Smooth muscle cell (in vitro differentiated cells): ENCODE data around the gene GRM8. TPM values are rescaled to one million over a fixed set of nuclear protein-coding genes. Genes with fewer than 3 reads are reported as not detected.

Source experiments
- DNase-seq: peaks from one replicate; lab custom pipeline; 2025; ENCODE audit not compliant: unreplicated experiment; lab: John Stamatoyannopoulos, UW
- H2AFZ ChIP-seq: fragments of 200-600 bp; sonication (generic); 2 replicates; pipeline ENCODE4 v1.6.0; 2016; ENCODE audit warnings: antibody characterized with exemption, low read depth, mild to moderate bottlenecking
- H3F3A ChIP-seq: fragments of 200-600 bp; sonication (generic); 2 replicates; pipeline ENCODE4 v1.6.0; 2017; ENCODE audit warnings: antibody characterized with exemption, low read depth
- H3K27ac ChIP-seq: fragments of 200-600 bp; sonication (generic); 2 replicates; pipeline ENCODE4 v1.5.1; 2016; ENCODE audit warnings: low read depth, mild to moderate bottlenecking
- H3K27me3 ChIP-seq: fragments of 200-600 bp; sonication (generic); 2 replicates; pipeline ENCODE4 v1.6.1; 2016; ENCODE audit warnings: low read depth, mild to moderate bottlenecking
- H3K36me3 ChIP-seq: fragments of 200-600 bp; sonication (generic); 2 replicates; pipeline ENCODE4 v1.5.1; 2016; ENCODE audit warnings: low read depth
- H3K4me1 ChIP-seq: fragments of 200-600 bp; sonication (generic); 2 replicates; pipeline ENCODE4 v1.5.1; 2016; ENCODE audit warnings: low read depth
- H3K4me2 ChIP-seq: fragments of 200-600 bp; sonication (generic); 2 replicates; pipeline ENCODE4 v1.6.0; 2016; ENCODE audit warnings: mild to moderate bottlenecking
- H3K4me3 ChIP-seq: fragments of 200-600 bp; sonication (generic); 2 replicates; pipeline ENCODE4 v1.5.1; 2016; ENCODE audit warnings: mild to moderate bottlenecking
- H3K79me2 ChIP-seq: fragments of 200-600 bp; sonication (generic); 2 replicates; pipeline ENCODE4 v1.6.0; 2016; ENCODE audit warnings: low read depth, mild to moderate bottlenecking
- H3K9ac ChIP-seq: fragments of 200-600 bp; sonication (generic); 2 replicates; pipeline ENCODE4 v1.6.0; 2016; ENCODE audit warnings: low read depth
- H3K9me3 ChIP-seq: fragments of 200-600 bp; sonication (generic); replicated peaks from 2 replicates; pipeline ENCODE4 v1.5.1; 2016; ENCODE audit warnings: low read depth
- H4K20me1 ChIP-seq: fragments of 200-600 bp; sonication (generic); 2 replicates; pipeline ENCODE4 v1.6.0; 2016; ENCODE audit warnings: low read depth
- CTCF ChIP-seq: fragments of 200-600 bp; sonication (generic); IDR thresholded peaks from 2 replicates; pipeline ENCODE4 v1.5.1; 2017; ENCODE audit warnings: borderline replicate concordance, mild to moderate bottlenecking, antibody characterized with exemption; ENCODE audit not compliant: insufficient read depth, poor library complexity, severe bottlenecking
- WGBS: methylation state at CpG from one replicate; pipeline ENCODE4 v1.1.7; 2016; ENCODE audit warnings: low lambda C conversion rate; 5-methylcytosine and 5-hydroxymethylcytosine counted together
- polyA plus RNA-seq: library from polyadenylated mRNA; unstranded; fragments of >200 nt; fragmentation: Nextera tagmentation; extraction: Ambion mirVana; gene quantifications from 2 replicates; pipeline ENCODE4 v1.2.1, GENCODE V29; 2016
- total RNA-seq: library from RNA; depleted of rRNA; stranded (reverse); fragments of >200 nt; gene quantifications from 2 replicates; pipeline ENCODE4 v1.2.3, GENCODE V29; 2014

GRM8 gene
- total and polyA plus RNA-seq, 2 experiments from 2014 or later: 9.8 to 20.5 TPM

GRCh38 chr7:126803060-126803665, 449.6 kb downstream of the GRM8 start:
- DNase-seq: no peak
- Histone ChIP-seq H3K79me2 (no peaks in the 10 kb centered on the region), H3K4me3 (no peak overlapping the region), H2AFZ (no peak overlapping the region), H3K27me3 (no peaks in the 10 kb centered on the region), H3K9ac (no peak overlapping the region), H4K20me1 (no peaks in the 10 kb centered on the region), H3K27ac (no peak overlapping the region), H3K4me2 (peak overlapping the region; percentile 73), H3F3A (peaks cover 8% of the 10 kb centered on the region), H3K4me1 (peaks cover 10% of the 10 kb centered on the region), H3K9me3 (no peaks in the 10 kb centered on the region), H3K36me3 (no peaks in the 10 kb centered on the region)
- 11% methylated on average over 3 of the region's 3 CpGs for WGBS
- TF ChIP-seq CTCF: peak; percentile 81

GRCh38 chr7:126801733-126802132, 451.0 kb downstream of the GRM8 start:
- Histone ChIP-seq H3K4me1 (peaks cover 10% of the 10 kb centered on the region), H3K27ac (no peak overlapping the region), H3K27me3 (no peaks in the 10 kb centered on the region), H4K20me1 (no peaks in the 10 kb centered on the region), H3K79me2 (no peaks in the 10 kb centered on the region), H3K9ac (no peak overlapping the region), H3F3A (peaks cover 8% of the 10 kb centered on the region), H3K36me3 (no peaks in the 10 kb centered on the region), H3K9me3 (no peaks in the 10 kb centered on the region), H2AFZ (no peak overlapping the region), H3K4me2 (no peak overlapping the region), H3K4me3 (no peak overlapping the region)
- no peak for DNase-seq
- no peak for TF ChIP-seq CTCF
- WGBS: 68% methylated on average over 3 of the region's 3 CpGs

- Histone ChIP-seq H3K9ac (no peak overlapping the region), H3K79me2 (no peaks in the 10 kb centered on the region), H3K4me1 (peaks cover 9% of the 10 kb centered on the region), H3K27ac (no peak overlapping the region), H3K27me3 (no peaks in the 10 kb centered on the region), H3K36me3 (no peaks in the 10 kb centered on the region), H3F3A (peaks cover 4% of the 10 kb centered on the region), H3K9me3 (no peaks in the 10 kb centered on the region), H2AFZ (no peak overlapping the region), H4K20me1 (no peaks in the 10 kb centered on the region), H3K4me3 (no peak overlapping the region), H3K4me2 (no peak overlapping the region)
- WGBS: 95% methylated on average over 1 of the region's 1 CpG
- TF ChIP-seq CTCF: no peak
- no peak for DNase-seq
Observed at GRCh38 chr7:126799541-126799940, 453.2 kb downstream of the GRM8 start.

GRCh38 chr7:126792521-126792920, 460.2 kb downstream of the GRM8 start:
- H3K9me3 ChIP-seq: no peaks in the 10 kb centered on the region
- no peak for TF ChIP-seq CTCF

More at GRCh38 chr7:126792521-126792920, 460.2 kb downstream of the GRM8 start:
- Histone ChIP-seq H3K9ac (no peak overlapping the region), H3K27ac (no peak overlapping the region), H3K36me3 (no peaks in the 10 kb centered on the region), H3F3A (no peaks in the 10 kb centered on the region), H3K79me2 (no peaks in the 10 kb centered on the region), H3K4me1 (no peaks in the 10 kb centered on the region), H3K4me2 (no peak overlapping the region), H2AFZ (peak overlapping the region; percentile 67), H3K27me3 (no peaks in the 10 kb centered on the region), H3K4me3 (no peak overlapping the region), H4K20me1 (no peaks in the 10 kb centered on the region)
- DNase-seq: no peak
- 84% methylated on average over 3 of the region's 3 CpGs for WGBS
